Vagina (tissue), 2 donors: ENCODE results near the gene GDA.

Experiments
- CTCF ChIP-seq, 3 experiments: fragments of 450-650 bp in 2 of 3; fragments of 200-600 bp in 1 of 3; sonication (generic) in 1 of 3; IDR thresholded peaks; one replicate each; pipeline ENCODE4 v1.5.1; 2017 to 2019; ENCODE audit warnings: antibody characterized with exemption in 3 of 3, mild to moderate bottlenecking in 2 of 3, moderate library complexity in 2 of 3
- POLR2A ChIP-seq, 2 donors: fragments of 450-650 bp; IDR thresholded peaks; one replicate each; pipeline ENCODE4 v1.6.1; 2017; ENCODE audit warnings: antibody characterized with exemption in 2 of 2, mild to moderate bottlenecking in 2 of 2, moderate library complexity in 2 of 2
- POLR2AphosphoS5 ChIP-seq, 2 donors: sonication (generic); formaldehyde crosslinking; IDR thresholded peaks; one replicate each; pipeline ENCODE4 v1.9.0; 2017; ENCODE audit warnings: antibody characterized with exemption in 2 of 2, mild to moderate bottlenecking in 2 of 2, low read depth in 1 of 2; ENCODE audit not compliant: insufficient read depth in 1 of 2

- TF ChIP-seq CTCF (IDR thresholded peaks at IDR 0.05): no peak
- TF ChIP-seq POLR2A (IDR thresholded peaks at IDR 0.05): no peak
- TF ChIP-seq POLR2AphosphoS5 (IDR thresholded peaks at IDR 0.05; ENCODE audit: insufficient read depth in 1 of 2, low read depth in 1 of 2): no peak
These were observed 112.8 kb downstream of the GDA start for GRCh38 chr9:72262063-72262462.
